ENCODE results near the gene GRM7.

DNA sequence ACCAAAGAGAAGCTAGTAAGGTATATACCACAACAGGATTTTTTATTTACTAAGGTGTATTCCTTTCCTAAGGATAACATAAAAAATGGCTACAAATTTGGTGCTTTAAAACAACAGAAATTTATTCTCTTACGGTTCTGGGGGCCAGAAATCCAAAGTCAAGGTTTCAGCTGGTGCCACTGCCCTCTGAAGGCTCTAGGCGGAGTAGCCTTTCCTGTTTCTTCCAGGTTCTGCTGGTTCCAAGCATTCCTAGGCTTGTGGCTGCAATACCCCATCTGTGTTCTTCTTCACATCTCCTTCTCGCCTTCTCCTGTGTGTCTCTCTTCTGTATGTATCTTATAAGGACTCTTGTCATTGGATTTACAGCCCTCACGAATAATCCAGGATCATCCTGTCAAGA is 549.9 kb downstream of the GRM7 start:
- TF ChIP-seq, protein P1, sequence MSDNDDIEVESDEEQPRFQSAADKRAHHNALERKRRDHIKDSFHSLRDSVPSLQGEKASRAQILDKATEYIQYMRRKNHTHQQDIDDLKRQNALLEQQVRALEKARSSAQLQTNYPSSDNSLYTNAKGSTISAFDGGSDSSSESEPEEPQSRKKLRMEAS (IDR thresholded peaks at IDR 0.05): no peak
- TF ChIP-seq, protein P2, sequence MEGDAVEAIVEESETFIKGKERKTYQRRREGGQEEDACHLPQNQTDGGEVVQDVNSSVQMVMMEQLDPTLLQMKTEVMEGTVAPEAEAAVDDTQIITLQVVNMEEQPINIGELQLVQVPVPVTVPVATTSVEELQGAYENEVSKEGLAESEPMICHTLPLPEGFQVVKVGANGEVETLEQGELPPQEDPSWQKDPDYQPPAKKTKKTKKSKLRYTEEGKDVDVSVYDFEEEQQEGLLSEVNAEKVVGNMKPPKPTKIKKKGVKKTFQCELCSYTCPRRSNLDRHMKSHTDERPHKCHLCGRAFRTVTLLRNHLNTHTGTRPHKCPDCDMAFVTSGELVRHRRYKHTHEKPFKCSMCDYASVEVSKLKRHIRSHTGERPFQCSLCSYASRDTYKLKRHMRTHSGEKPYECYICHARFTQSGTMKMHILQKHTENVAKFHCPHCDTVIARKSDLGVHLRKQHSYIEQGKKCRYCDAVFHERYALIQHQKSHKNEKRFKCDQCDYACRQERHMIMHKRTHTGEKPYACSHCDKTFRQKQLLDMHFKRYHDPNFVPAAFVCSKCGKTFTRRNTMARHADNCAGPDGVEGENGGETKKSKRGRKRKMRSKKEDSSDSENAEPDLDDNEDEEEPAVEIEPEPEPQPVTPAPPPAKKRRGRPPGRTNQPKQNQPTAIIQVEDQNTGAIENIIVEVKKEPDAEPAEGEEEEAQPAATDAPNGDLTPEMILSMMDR (IDR thresholded peaks at IDR 0.05; ENCODE audit: low read depth, low read length, missing input control): no peak
- TF ChIP-seq, protein P3, sequence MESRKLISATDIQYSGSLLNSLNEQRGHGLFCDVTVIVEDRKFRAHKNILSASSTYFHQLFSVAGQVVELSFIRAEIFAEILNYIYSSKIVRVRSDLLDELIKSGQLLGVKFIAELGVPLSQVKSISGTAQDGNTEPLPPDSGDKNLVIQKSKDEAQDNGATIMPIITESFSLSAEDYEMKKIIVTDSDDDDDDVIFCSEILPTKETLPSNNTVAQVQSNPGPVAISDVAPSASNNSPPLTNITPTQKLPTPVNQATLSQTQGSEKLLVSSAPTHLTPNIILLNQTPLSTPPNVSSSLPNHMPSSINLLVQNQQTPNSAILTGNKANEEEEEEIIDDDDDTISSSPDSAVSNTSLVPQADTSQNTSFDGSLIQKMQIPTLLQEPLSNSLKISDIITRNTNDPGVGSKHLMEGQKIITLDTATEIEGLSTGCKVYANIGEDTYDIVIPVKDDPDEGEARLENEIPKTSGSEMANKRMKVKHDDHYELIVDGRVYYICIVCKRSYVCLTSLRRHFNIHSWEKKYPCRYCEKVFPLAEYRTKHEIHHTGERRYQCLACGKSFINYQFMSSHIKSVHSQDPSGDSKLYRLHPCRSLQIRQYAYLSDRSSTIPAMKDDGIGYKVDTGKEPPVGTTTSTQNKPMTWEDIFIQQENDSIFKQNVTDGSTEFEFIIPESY (IDR thresholded peaks at IDR 0.05): no peak
- TF ChIP-seq, protein P4, sequence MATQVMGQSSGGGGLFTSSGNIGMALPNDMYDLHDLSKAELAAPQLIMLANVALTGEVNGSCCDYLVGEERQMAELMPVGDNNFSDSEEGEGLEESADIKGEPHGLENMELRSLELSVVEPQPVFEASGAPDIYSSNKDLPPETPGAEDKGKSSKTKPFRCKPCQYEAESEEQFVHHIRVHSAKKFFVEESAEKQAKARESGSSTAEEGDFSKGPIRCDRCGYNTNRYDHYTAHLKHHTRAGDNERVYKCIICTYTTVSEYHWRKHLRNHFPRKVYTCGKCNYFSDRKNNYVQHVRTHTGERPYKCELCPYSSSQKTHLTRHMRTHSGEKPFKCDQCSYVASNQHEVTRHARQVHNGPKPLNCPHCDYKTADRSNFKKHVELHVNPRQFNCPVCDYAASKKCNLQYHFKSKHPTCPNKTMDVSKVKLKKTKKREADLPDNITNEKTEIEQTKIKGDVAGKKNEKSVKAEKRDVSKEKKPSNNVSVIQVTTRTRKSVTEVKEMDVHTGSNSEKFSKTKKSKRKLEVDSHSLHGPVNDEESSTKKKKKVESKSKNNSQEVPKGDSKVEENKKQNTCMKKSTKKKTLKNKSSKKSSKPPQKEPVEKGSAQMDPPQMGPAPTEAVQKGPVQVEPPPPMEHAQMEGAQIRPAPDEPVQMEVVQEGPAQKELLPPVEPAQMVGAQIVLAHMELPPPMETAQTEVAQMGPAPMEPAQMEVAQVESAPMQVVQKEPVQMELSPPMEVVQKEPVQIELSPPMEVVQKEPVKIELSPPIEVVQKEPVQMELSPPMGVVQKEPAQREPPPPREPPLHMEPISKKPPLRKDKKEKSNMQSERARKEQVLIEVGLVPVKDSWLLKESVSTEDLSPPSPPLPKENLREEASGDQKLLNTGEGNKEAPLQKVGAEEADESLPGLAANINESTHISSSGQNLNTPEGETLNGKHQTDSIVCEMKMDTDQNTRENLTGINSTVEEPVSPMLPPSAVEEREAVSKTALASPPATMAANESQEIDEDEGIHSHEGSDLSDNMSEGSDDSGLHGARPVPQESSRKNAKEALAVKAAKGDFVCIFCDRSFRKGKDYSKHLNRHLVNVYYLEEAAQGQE (IDR thresholded peaks at IDR 0.05): no peak

Measured in liver (tissue), 2 donors.